Activated CD8-positive, alpha-beta T cell treated with anti-CD3 and anti-CD28 coated beads for 36 hours (primary cell): ENCODE results near the gene NLRC3. TPM values are rescaled to one million over a fixed set of nuclear protein-coding genes. Genes with fewer than 3 reads are reported as not detected.

ENCODE experiments used
- ATAC-seq: fragments of 200-7000 bp; cut with Tn5 transposase; one replicate; pipeline ENCODE4 v1.10.0; 2021; ENCODE audit warnings: mild to moderate bottlenecking, moderate library complexity
- CTCF ChIA-PET: fragments of 350-600 bp; sonication (Branson Sonifier 250); formaldehyde crosslinking; loops from one replicate; lab custom pipeline; 2021; ENCODE audit warnings: antibody characterized with exemption; lab: Charles Lee
- POLR2A ChIA-PET: fragments of 350-600 bp; sonication (Branson Sonifier 250); formaldehyde crosslinking; loops from one replicate; lab custom pipeline; 2021; ENCODE audit warnings: antibody characterized with exemption; lab: Charles Lee
- DNase-seq: peaks from one replicate; pipeline ENCODE4 v3.0.0-alpha.2; 2020
- H3K27ac Mint-ChIP-seq: one replicate; pipeline ENCODE4 v1.8.0; 2021; ENCODE audit warnings: mild to moderate bottlenecking, mixed read lengths
- H3K27me3 Mint-ChIP-seq: one replicate; pipeline ENCODE4 v1.8.0; 2021; ENCODE audit warnings: mixed read lengths
- H3K36me3 Mint-ChIP-seq: one replicate; pipeline ENCODE4 v1.8.0; 2021; ENCODE audit warnings: low read depth, mixed read lengths
- H3K4me1 Mint-ChIP-seq: one replicate; pipeline ENCODE4 v1.8.0; 2021; ENCODE audit warnings: low read depth, mixed read lengths
- H3K4me3 Mint-ChIP-seq: one replicate; pipeline ENCODE4 v1.8.0; 2021; ENCODE audit warnings: mild to moderate bottlenecking, moderate library complexity, mixed read lengths
- H3K9me3 Mint-ChIP-seq: one replicate; pipeline ENCODE4 v1.8.0; 2021; ENCODE audit warnings: mixed read lengths
- intact Hi-C: fragments of 100-400 bp; cut with micrococcal nuclease; formaldehyde crosslinking; loops from one replicate; pipeline ENCODE4 v1.10.0; 2022
- total RNA-seq, 2 experiments: library from RNA; stranded (reverse); gene quantifications; one replicate each; pipeline ENCODE4 v1.2.3, GENCODE V29; 2021
- TF ChIP-seq, protein P1 (sequence below): fragments of 200-600 bp; IDR thresholded peaks from one replicate; pipeline ENCODE4 v1.8.0; 2022; ENCODE audit warnings: antibody characterized with exemption, mild to moderate bottlenecking

The NLRC3 gene
- total RNA-seq, 2 experiments from 2014 or later, result 17.9 to 19.8 TPM

GRCh38 chr16:3591436-3591803 is 14.2 kb upstream of the NLRC3 start:
- DNase-seq (no peak), ATAC-seq (no peak)
- H3K27ac Mint-ChIP-seq, result no peak overlapping the region
- H3K4me3 Mint-ChIP-seq, result no peak overlapping the region
- no peaks in the 10 kb centered on the region for H3K27me3 Mint-ChIP-seq
- intact Hi-C loops, result no loop called here
- TF ChIP-seq, protein P1, sequence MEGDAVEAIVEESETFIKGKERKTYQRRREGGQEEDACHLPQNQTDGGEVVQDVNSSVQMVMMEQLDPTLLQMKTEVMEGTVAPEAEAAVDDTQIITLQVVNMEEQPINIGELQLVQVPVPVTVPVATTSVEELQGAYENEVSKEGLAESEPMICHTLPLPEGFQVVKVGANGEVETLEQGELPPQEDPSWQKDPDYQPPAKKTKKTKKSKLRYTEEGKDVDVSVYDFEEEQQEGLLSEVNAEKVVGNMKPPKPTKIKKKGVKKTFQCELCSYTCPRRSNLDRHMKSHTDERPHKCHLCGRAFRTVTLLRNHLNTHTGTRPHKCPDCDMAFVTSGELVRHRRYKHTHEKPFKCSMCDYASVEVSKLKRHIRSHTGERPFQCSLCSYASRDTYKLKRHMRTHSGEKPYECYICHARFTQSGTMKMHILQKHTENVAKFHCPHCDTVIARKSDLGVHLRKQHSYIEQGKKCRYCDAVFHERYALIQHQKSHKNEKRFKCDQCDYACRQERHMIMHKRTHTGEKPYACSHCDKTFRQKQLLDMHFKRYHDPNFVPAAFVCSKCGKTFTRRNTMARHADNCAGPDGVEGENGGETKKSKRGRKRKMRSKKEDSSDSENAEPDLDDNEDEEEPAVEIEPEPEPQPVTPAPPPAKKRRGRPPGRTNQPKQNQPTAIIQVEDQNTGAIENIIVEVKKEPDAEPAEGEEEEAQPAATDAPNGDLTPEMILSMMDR, result no peak
- H3K9me3 Mint-ChIP-seq, result no peaks in the 10 kb centered on the region
- no peaks in the 10 kb centered on the region for H3K4me1 Mint-ChIP-seq
- H3K36me3 Mint-ChIP-seq, result peaks cover 6% of the 10 kb centered on the region
- CTCF ChIA-PET, result interaction anchor here (0.6 kb wide), 1 partner anchor 16 kb away, joined by 3 read pairs; no protein-coding TSS in a partner anchor
- POLR2A ChIA-PET, result interaction anchor here (1.1 kb wide), 1 partner anchor 13 kb away, joined by 3 read pairs; no protein-coding TSS in a partner anchor

GRCh38 chr16:3590736-3591435 is 13.7 kb upstream of the NLRC3 start:
- TF ChIP-seq, protein P1, result no peak
- Mint-ChIP-seq H3K27ac (no peak overlapping the region), H3K27me3 (no peaks in the 10 kb centered on the region), H3K4me1 (peaks cover under 1% of the 10 kb centered on the region), H3K4me3 (no peak overlapping the region), H3K9me3 (no peaks in the 10 kb centered on the region), H3K36me3 (peaks cover 9% of the 10 kb centered on the region)
- ATAC-seq (no peak), DNase-seq (no peak)
- intact Hi-C loops, result no loop called here
- ChIA-PET POLR2A (interaction anchor here (1.1 kb wide), 1 partner anchor 12 kb away, joined by 3 read pairs; no protein-coding TSS in a partner anchor), CTCF (interaction anchor here (0.6 kb wide), 1 partner anchor 16 kb away, joined by 3 read pairs; no protein-coding TSS in a partner anchor)

DNA sequence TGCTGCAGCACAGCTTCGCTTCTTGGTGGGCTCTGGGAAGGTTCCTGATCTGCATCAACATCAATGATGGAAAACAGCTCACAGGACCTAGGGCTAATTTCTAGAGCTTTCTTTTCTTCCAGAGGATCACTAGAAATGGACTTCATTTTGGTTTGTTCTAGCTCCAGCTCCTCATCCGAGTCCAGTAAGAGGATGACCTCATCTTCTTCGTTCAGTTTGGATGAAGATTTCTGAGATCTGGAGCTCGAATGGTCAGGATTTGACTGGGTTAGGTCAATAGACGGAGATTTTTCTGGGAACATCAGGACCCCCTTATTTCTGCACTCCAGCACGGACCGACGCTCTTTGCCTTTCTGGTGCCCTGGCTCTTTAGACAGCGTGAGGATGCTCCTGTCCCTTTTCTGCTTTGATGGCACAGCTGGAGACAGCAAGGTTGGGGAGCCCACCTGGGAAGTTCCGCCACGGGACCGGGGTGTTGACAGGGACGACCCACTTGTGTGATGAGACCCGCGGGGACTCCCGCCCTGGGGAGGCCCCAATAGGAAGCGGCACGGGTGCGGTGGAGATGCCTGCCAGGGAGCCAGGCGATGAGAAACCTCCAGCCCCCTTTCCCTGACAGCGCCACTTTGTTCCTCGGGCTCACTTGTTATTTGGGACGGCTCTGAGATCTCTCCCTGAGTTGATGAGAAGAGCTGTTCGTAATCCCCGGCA is 12.9 kb upstream of the NLRC3 start:
- Mint-ChIP-seq H3K36me3 (peaks cover 10% of the 10 kb centered on the region), H3K27me3 (no peaks in the 10 kb centered on the region), H3K9me3 (no peaks in the 10 kb centered on the region), H3K4me3 (no peak overlapping the region), H3K27ac (no peak overlapping the region), H3K4me1 (peaks cover 3% of the 10 kb centered on the region)
- no peak for DNase-seq
- ChIA-PET CTCF (no interaction called here), POLR2A (no interaction called here)
- TF ChIP-seq, protein P1, result no peak
- intact Hi-C loops, result no loop called here
- no peak for ATAC-seq

GRCh38 chr16:3589441-3589921 is 12.3 kb upstream of the NLRC3 start:
- DNase-seq, result no peak
- ATAC-seq, result no peak
- no peak overlapping the region for H3K27ac Mint-ChIP-seq
- TF ChIP-seq, protein P1, result no peak
- H3K4me1 Mint-ChIP-seq, result peaks cover 5% of the 10 kb centered on the region
- no peaks in the 10 kb centered on the region for H3K9me3 Mint-ChIP-seq
- ChIA-PET CTCF (no interaction called here), POLR2A (interaction anchor here (1.0 kb wide), 1 partner anchor 10 kb away, joined by 4 read pairs; no protein-coding TSS in a partner anchor)
- H3K4me3 Mint-ChIP-seq, result no peak overlapping the region
- H3K27me3 Mint-ChIP-seq, result no peaks in the 10 kb centered on the region
- H3K36me3 Mint-ChIP-seq, result peaks cover 10% of the 10 kb centered on the region
- intact Hi-C loops, result no loop called here
